Measurements from ENCODE around the gene COLEC11.
"Not testable (repeated sequence)": the region's sequence is repeated elsewhere in the genome, so short reads cannot be mapped to it uniquely, and the experiment has no call there.

The COLEC11 gene

GRCh38 chr2:3655871-3656761 is 61.2 kb downstream of the COLEC11 start:
- DNase-seq = no peak

GRCh38 chr2:3656762-3657721 is 62.1 kb downstream of the COLEC11 start:
- no peak for DNase-seq

- DNase-seq = no peak
Observed at GRCh38 chr2:3657881-3658280, 63.0 kb downstream of the COLEC11 start, which contains the start of gene ALLC. Gene ALLC (plus strand): TSS chr2:3658200. CDS start chr2:3671158, 12,958 bp downstream.

GRCh38 chr2:3659447-3660432 is 64.8 kb downstream of the COLEC11 start:
- DNase-seq = no peak

- DNase-seq = not testable (repeated sequence)
Observed at GRCh38 chr2:3660640-3661039, 65.7 kb downstream of the COLEC11 start.

- no peak for DNase-seq
Observed at GRCh38 chr2:3661149-3661660, 66.3 kb downstream of the COLEC11 start.

- DNase-seq = no peak
Observed at GRCh38 chr2:3662239-3662638, 67.3 kb downstream of the COLEC11 start.

- DNase-seq = no peak
Observed at GRCh38 chr2:3664118-3664517, 69.2 kb downstream of the COLEC11 start.

GRCh38 chr2:3664925-3665324 is 70.0 kb downstream of the COLEC11 start:
- DNase-seq = no peak

- DNase-seq = peak; percentile 6
Observed at GRCh38 chr2:3665886-3666612, 71.1 kb downstream of the COLEC11 start.

- DNase-seq = no peak
Observed at GRCh38 chr2:3666613-3666975, 71.7 kb downstream of the COLEC11 start.

- peak; percentile 2 for DNase-seq
Observed at GRCh38 chr2:3667151-3667631, 72.3 kb downstream of the COLEC11 start.

- peak; percentile 13 for DNase-seq
Observed at GRCh38 chr2:3669656-3670055, 74.7 kb downstream of the COLEC11 start.

GRCh38 chr2:3670376-3670775 is 75.5 kb downstream of the COLEC11 start:
- DNase-seq = peak; percentile 15

GRCh38 chr2:3670941-3671340 is 76.0 kb downstream of the COLEC11 start:
- no peak for DNase-seq

- no peak for DNase-seq
Observed at GRCh38 chr2:3672861-3673678, 78.2 kb downstream of the COLEC11 start.

- no peak for DNase-seq
Observed at GRCh38 chr2:3674066-3674845, 79.3 kb downstream of the COLEC11 start.

- no peak for DNase-seq
Observed at GRCh38 chr2:3675687-3676086, 80.8 kb downstream of the COLEC11 start.

- no peak for DNase-seq
Observed at GRCh38 chr2:3677436-3677835, 82.5 kb downstream of the COLEC11 start.

All from stimulated activated CD8-positive, alpha-beta memory T cell treated with anti-CD3 and anti-CD28 coated beads, Interleukin-4, amount 100 ng/mL, for 48 hours (primary cell).